Measurements from ENCODE around the gene GABARAP.
"Not testable (repeated sequence)": the region's sequence is repeated elsewhere in the genome, so short reads cannot be mapped to it uniquely, and the experiment has no call there.

GABARAP gene

DNA sequence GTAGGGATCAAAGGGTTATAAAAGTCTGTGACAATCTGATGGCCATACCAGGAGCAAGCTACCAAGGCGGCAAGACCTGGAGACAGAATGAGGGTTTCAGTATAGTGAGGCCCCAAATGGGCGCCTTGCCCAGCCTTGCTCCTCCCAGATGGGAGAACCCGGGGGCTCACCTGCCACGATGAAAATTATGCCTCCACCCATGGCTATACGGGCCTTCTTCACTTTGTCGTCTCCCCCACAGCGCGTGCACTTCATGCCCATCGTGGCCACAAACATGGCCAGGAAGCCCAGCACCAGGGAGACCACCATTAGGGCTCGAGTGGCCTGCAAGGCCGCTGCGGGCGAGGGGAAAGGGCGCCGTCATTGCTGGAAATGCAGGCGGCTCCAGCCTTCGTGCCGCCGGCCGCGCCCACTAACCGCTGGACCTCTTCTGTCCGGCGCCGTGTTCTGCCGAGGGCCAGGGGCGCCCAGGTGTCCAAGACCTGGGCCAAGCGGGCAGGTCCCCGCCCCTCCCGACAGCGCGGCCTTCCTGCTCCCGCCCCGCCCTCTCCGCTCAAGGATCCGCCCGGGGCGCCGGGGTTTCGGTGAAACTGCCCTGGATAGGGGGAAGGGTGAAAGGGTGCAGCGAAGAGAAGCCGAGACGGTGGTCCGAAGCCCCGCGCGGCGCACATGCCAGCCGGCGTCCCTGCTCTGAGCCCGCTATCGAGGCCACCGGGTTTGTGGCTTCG, 18.6 kb upstream of the GABARAP start:
- DNase-seq (ENCODE audit: low read depth in 2 of 2), result no peak

DNA sequence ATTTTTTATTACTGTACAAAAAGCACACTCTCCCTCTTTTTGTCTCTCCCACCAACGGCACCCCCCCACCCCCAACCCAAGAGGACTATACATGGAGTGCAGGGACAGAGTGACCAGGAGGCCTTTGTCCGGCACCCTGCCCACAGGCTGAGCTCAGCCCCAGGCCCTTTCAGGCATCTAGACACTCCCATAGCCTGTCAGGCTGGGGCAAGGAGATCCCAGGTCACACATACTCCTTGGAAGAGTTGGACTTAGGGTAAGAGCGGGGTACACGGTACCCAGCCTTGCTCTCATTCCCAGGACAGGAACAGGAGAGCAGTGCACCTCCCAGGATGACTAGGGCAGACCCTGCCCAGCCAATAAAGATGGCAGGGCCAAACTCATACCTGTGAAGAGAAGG, 17.9 kb upstream of the GABARAP start:
- no peak for DNase-seq (ENCODE audit: low read depth in 2 of 2)

DNA sequence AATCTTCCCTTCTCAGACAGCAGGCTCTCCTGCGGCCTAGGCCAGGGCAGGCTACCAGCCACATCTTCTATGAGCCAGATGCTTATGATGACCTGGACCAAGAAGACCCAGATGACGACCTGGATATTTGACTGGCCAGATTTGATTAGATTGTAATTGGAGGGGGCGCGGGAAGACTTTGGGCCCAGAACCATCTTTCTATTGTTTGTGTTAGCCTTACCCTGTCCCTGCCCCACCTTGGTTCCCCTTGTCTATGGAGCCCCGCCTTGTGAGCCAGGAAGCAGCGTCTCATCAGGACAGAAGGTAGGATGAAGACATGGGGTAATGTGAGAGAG, 17.3 kb upstream of the GABARAP start:
- no peak for DNase-seq (ENCODE audit: low read depth in 2 of 2)

DNA sequence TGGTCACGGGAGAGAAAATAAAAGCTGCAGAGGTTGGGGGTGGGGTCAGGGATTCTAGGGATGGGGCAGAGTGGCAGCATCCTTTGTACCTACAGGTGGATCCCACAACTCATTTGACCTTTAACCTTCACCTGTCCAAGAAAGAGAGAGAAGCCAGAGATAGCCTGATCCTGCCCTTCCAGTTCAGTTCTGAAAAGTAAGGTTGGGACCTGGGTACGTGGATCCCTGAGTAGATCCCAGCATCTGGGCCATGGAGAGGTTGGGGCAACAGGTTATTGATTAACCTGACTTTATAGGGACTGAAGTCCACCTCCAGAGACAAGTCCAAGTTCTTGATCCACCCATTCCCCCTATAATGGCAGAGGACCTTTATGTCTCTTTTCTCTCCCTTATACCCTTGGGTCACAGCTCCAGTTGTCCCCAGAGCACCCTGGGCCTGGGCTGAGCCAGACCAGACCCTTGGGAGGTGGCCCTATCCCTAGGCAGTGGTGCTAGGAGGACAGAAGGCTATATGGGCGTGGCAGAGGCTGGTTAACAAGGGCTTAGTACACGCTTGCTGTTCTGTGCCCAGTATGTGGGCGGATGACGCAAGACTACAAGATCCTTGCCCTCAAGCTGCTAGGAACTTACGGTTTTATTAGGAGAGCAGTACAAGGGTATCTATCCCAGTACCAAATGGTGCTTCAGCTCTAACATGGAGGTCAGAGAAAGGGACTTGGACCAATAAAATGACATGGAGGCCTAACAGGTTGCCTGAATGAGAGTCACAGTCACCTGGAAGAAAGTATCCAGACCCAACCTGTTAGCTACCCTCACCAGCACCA, 16.7 kb upstream of the GABARAP start:
- no peak for DNase-seq (ENCODE audit: low read depth in 2 of 2)

DNA sequence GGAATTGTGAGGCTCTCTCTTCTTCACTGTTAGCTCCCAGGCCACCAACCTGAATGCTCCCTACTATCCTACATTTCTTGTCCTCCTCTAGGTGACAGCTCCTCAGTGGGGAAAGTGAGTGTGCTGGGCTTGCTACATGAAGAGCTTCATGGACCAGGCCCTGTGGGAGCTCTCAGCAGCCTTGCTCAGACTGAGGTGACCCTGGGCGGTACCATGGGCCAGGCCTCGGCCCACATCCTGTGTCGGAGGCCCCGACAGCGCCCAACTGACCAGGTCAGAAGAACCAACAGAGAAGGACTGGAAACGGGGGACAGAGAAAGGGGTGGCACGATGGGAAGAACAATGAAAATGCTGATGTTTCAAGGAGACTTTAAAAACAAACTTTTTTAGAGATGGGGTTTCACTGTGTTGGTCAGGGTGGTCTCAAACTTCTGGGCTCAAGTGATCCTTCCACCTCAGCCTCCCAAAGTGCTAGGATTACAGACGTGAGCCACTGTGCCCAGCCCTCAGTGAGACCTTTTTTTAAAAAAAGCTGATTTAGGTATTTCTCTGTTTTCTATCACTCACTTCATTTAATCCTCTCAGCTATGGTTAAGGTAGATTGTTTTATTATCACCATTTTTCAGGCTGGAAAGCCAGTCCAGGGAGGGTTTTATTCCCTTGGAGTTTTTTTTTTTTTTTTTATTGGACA, 14.7 kb upstream of the GABARAP start:
- DNase-seq (ENCODE audit: low read depth in 2 of 2), result no peak

DNA sequence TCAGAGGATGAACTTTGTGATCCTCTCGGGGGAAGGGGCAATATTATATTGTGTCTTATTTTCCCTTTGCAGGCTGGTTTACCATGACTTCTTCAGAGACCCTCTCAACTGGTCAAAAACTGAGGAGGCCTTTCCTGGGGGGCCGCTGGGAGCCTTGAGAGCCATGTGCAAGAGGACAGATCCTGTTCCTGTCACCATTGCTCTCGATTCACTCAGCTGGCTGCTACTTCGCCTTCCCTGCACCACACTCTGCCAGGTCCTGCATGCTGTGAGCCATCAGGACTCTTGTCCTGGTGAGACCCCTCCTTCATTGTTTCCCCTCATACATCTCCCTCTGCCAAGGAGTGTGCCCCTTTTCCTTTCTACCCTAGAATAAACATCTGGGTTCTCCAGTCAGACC, 12.3 kb upstream of the GABARAP start:
- no peak for DNase-seq (ENCODE audit: low read depth in 2 of 2)

DNA sequence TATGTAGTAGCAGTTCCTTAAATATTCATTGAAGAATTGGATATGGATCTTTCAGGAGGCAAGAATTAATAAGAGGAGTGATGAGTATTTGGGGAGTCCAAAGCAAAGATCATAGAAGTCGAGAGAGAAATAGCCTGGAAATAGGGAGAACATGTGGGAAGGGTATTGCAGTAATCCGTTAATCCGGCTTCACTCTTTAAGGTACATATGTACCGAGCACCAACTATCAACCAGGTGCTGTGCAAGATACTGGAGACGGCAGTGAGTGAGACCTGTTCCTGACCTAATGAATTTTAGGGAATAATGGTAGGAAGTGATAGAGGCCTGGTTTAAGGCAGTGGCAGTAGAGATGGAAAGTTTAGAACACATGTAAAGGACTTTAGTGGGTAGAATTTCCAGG, 10.8 kb upstream of the GABARAP start:
- DNase-seq (ENCODE audit: low read depth in 2 of 2), result no peak

DNA sequence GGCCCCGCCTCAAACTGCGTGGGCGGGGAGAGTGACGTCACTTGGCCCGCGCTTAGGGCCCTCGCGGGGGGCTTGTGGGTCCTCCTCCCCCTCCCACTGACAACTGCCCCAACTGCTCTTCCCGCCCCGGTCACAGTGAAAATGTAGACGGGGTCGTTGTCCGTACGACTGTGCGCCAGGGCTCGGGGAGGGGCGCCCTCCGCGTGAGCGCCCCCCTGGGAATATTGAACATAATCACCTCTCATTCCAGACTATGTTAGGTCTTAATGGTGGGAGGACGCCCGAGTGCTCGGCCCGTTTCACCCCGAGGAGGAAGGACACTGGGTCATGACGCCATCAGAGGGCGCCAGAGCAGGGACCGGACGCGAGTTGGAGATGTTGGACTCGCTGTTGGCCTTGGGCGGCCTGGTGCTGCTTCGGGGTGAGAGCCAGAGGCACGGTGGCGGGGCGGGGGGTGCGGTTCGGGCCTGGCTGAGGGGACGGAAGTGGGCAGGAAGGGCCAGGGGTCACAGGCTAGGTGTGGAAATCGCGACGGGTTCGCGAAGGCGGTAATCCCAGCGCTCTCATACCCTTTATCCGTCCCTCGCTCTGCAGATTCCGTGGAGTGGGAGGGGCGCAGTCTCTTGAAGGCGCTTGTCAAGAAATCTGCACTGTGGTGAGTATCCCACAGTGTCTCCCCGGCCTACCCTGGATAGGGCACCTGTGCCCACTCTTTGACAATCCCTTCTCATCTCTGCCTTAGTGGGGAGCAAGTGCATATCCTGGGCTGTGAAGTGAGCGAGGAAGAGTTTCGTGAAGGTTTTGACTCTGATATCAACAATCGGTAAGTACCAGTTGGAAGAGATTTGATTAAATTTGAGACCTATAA, 10.2 kb upstream of the GABARAP start, which contains the start of gene ELP5:
TSS of gene ELP5 (plus strand) at position 40 of the 868 bp plus-strand sequence. CDS start at position 376, 336 bp downstream.
- DNase-seq (ENCODE audit: low read depth in 2 of 2), result peak; percentile 87 to 91

DNA sequence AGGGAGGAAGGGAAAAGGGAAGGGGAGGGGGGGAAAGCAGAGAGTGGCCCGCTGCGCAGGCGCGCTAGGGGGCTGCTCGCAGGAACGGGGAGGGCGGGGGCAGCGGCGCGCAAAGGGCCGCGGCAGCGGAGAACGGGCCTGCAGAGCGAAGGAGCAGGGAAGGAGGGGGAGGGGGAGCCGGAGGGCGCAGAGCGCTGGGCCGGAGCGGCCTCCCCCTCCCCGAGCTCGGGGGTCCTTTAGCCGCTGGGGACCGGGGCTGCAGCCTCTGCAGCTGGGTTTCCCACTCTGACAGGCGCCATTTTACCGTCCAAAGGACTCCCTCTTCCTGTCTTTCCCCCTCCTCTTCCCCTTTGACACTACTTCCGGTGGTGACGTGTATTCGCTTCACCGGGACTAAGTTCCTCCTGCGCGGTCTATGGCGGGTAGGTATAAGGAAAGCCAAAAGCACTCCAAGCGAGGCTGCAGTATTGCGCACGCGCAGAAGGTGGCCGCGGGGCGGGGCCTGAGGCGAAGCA, 9.5 kb upstream of the GABARAP start, which contains the start of gene CTDNEP1:
TSS of gene CTDNEP1 (minus strand) at position 74 of the 515 bp plus-strand sequence. CDS start 438 bp downstream, outside the sequence.
- DNase-seq (ENCODE audit: low read depth in 2 of 2), result peak; percentile 96 to 98

DNA sequence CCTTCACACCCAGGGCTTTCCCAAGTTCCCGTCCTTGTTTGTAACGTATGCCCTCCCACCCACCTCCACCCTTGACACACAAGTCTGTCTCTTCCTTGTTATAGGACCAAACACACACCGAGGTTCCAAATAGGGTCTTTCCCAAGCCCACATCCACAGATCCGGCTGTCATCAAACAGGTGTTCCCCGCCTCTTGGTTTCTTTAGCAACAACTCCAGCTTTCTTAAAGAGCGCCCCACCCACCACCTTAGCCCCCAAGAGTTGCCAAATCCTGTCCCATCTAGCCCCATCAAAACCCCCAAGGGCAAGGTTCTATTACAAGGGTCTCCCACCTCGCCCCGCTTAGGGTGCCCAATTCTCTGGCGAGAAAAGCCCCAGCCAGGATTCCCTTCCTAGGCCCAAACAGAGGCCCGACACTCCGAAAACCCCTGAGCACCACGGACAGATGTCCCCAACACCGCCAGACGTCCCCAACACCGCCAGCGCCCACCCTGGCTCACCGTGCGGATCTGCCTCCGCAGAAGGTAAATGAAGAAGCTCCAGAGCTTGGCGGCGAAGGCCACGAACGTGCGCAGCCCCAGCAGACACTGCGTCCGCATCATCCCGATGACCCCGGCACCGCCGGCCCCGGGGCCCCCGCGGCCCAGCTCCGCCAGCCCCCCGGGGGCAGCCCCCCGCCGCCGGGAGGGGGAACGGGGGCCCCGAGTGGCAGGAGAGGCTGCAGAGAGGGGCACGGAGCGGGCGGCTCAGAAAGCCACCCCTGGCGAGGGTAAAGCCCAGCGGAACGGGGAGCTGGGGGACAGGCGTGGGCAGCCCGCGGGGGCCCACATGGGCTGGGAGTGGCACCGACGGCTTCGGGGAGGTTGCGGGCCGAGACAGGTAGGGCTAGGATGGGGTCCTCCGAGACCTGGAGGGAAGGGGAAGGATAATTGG, 8.7 kb upstream of the GABARAP start:
- DNase-seq (ENCODE audit: low read depth in 2 of 2), result no peak

DNA sequence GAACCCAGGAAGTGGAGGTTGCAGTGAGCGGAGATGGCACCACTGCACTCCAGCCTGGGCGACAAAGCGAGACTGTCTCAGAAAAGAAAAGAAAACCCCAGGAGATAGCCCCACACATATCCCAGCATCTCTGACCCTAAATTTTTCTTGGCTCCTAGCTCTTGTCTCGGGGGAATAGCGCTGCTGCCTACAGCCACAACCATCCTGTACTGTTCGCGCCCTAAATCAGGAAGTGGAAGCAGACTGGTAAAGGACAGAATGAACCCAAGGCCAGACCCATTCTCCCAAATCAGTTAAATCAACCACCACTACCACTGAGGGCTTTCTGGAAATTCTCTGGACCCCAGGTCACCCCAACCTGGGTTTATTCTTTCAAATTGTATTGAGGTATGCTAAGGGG, 7.6 kb upstream of the GABARAP start:
- DNase-seq (ENCODE audit: low read depth in 2 of 2), result no peak

DNA sequence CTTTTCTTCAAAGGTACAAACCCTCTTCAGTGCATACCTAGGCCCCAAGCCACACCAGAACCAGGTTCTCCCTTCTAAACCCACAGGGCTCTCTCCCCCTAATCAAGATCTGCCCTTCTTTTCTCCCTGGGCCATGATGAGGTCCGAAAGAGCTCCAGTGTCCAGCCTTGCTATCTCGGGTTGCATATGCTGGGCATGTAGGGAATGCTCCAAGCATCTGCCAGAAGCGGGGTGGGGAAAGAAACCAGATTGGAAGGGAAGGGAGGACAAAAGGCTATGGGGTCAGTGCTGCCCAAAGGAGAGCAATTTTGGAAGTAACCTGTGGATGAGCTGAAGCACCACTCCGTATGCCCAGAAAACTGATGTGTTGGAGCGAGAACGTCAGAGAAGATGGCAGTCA, 7.0 kb upstream of the GABARAP start:
- DNase-seq (ENCODE audit: low read depth in 2 of 2), result no peak

DNA sequence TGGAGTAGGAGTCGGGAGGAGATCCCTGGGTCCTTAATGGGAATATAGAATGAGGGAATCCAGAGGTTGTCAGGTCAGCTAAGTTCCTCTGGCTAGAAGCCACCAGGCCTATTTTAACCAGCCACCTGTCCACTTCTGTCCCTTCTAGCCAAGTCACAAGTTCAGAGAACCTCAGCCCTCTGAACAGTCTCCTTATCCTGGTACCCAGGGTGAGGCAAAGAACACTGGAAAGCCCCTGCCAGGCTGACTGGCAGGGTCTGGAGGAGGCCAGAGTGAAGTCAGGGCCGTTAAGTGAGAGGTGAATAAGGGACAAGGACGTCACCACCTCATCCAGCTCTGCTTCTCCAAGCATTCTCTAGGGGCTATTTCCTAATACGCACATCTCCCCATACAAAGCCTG, 6.5 kb upstream of the GABARAP start:
- no peak for DNase-seq (ENCODE audit: low read depth in 2 of 2)

DNA sequence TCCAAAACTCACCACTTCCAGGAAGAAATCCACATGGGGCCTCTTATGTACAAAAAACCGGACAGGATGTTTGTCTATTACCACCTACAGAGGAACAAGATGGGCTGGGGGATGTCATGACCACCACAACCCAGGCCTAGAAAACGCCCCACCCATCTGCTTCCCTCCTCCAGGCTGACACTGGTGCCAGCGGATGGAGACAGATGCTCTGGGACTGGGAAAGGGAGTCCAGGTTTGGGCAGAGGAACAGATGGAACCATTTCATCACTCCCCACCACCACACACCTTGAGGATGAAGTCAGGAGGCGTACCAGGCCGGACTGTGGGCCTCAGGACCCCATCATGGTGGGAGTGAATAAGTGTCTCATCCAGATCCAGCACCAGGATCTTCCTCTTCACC, 4.5 kb upstream of the GABARAP start:
- DNase-seq (ENCODE audit: low read depth in 2 of 2), result no peak

DNA sequence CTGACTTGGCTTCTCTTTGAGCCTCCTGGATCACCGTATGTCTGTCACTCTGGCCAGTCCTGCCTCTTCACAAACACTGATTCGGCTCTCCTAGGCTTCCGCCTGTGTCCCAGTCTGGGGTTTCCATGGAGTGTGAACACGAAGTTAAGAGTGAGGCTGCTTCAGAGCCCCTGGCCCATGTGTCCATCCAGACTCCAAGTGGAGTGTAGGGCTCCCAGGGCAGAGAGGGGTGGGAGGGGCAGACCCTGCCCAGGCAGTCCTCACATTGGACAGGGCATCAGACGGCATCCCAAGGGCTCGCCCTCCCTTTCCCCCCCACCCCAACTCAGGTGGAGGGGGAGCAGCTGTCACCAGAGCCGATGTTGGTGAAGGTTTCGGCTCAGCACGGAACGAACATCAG, 1.6 kb upstream of the GABARAP start:
- DNase-seq (ENCODE audit: low read depth in 2 of 2), result not testable (repeated sequence)

DNA sequence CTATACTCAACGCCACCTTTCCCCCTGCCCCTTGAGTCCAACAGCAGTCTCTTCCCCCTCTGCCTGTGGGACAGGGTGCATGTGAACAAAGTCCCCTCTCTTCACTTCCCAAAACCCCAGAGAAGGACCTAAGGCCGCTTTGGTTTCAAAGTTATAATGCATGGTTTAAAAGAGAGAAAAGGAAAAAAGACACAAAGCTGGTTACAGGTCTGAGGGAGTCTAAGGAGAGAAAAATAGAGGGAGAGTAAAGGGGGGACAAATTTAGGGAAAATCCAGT, 1.1 kb upstream of the GABARAP start:
- DNase-seq (ENCODE audit: low read depth in 2 of 2), result no peak

DNA sequence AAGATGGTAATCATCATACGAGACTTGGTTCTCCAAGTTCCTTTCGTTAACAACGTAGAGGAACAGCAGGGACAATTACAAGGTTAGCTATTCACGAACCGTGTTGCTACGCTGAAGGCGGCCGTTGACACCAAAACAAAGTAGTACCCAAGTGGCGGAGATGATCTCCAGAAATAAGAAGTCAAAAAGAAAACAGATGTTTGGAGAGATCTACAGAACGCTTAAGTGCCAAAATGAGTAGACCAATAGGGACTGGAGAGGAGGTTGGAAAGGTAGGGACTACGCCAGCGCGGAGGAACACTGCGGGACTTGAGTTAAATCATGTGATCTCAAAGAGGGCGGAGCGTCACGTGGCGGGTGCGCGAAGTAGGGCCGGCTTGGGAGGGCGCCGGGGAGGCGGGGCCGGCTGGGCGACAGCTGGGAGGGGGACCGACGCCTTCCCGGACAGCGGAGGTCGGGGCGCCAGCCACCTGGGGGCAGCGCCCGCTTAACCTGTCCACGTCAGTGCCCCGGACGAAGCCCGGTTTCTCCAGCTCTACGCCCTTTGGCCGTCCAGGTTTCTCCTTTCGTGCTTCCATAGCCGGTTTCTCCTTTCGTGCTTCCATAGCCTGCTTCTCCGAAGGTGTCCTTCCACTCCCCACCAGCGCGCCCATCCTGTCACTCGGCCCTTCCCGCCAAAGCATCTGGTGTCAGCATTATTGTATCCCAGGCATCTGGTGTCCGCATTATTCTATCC, 636 bp upstream of the GABARAP start:
- peak; percentile 88 to 89 for DNase-seq (ENCODE audit: low read depth in 2 of 2)

DNA sequence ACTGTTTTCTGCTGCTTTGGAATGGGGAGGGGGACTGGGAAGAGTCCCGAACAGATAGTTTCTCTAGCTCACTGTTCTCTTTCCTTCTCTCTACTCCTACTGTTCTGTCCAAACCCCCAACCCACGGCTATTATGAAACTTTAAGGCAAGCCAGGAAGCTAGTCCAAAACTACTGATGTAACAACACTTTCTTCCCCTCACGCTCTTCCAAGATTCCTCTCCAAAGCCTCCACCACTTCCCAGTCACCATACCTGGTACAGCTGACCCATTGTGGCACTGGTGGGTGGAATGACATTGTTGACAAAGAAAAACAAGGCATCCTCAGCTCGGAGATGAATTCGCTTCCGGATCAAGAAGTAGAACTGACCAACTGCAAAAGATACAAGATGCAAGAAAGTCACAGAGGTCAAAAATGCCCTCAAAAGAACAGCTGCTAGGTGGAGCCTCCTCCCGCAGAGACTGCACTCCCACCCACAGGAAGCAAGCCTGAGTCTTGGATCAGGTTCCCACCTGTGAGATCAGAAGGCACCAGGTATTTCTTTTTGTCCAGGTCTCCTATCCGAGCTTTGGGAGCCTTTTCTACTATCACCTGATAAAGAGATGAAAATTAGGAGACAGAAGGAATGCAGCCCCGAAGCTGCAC, 1.0 kb downstream of the GABARAP start:
- no peak for DNase-seq (ENCODE audit: low read depth in 2 of 2)

DNA sequence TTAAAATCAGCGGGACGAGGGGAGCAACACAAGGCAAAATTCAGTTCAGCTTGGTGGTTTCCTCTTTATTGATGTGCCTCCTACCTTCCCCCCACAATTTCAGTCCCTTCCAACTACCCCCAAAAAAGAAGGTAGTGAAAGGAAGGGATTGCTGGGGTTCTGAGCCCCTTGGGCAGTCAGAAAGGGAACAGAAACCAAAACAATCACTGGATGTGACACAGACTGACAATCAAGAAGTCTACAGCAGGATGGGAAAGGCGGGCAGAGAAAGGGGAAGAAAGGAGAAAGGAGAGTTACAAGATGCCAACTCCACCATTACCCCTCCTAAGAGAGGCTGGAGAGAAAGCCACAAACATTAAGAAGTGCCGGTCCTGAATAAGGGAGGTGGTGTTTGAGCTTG, 1.9 kb downstream of the GABARAP start:
- DNase-seq (ENCODE audit: low read depth in 2 of 2), result no peak

All from stimulated activated CD4-positive, alpha-beta T cell treated with anti-CD3 and anti-CD28 coated beads, Interleukin-4, amount 100 ng/mL, for 48 hours (primary cell).